CD1c-positive myeloid dendritic cell (primary cell): ENCODE results near the gene TNN.
"Not testable (repeated sequence)": the region's sequence is repeated elsewhere in the genome, so short reads cannot be mapped to it uniquely, and the experiment has no call there.

Experiments used
- DNase-seq: peaks from one replicate; pipeline ENCODE4 v3.0.0-alpha.2; 2016; ENCODE audit errors: extremely low spot score

The TNN gene

GRCh38 chr1:175067362-175068106 lies at the start of gene TNN:
TSS of gene TNN (plus strand) at chr1:175067833. CDS start at chr1:175077419, 9,586 bp downstream.
- DNase-seq, result no peak

GRCh38 chr1:175019524-175019923 lies 48.1 kb upstream of the TNN start:
- DNase-seq, result no peak

GRCh38 chr1:175023043-175023921 lies 44.4 kb upstream of the TNN start, which contains the start of gene MRPS14:
TSS of gene MRPS14 (minus strand) at chr1:175023425. CDS start at chr1:175023408, 17 bp downstream.
- peak; percentile 99 for DNase-seq

GRCh38 chr1:175023922-175024242 lies 43.8 kb upstream of the TNN start:
- not testable (repeated sequence) for DNase-seq

- no peak for DNase-seq
Observed at GRCh38 chr1:175024773-175025172, 42.9 kb upstream of the TNN start.

- no peak for DNase-seq
Observed at GRCh38 chr1:175033953-175034352, 33.7 kb upstream of the TNN start.

- no peak for DNase-seq
Observed at GRCh38 chr1:175034775-175035174, 32.9 kb upstream of the TNN start.

GRCh38 chr1:175035865-175036264 lies 31.8 kb upstream of the TNN start:
- no peak for DNase-seq

- DNase-seq, result no peak
Observed at GRCh38 chr1:175036476-175036875, 31.2 kb upstream of the TNN start.

- DNase-seq, result no peak
Observed at GRCh38 chr1:175037416-175037815, 30.2 kb upstream of the TNN start.

- no peak for DNase-seq
Observed at GRCh38 chr1:175040324-175040879, 27.2 kb upstream of the TNN start.

- DNase-seq, result no peak
Observed at GRCh38 chr1:175042650-175043049, 25.0 kb upstream of the TNN start.

GRCh38 chr1:175043824-175044223 lies 23.8 kb upstream of the TNN start:
- no peak for DNase-seq

- DNase-seq, result not testable (repeated sequence)
Observed at GRCh38 chr1:175044591-175044990, 23.0 kb upstream of the TNN start.

- no peak for DNase-seq
Observed at GRCh38 chr1:175045097-175045496, 22.5 kb upstream of the TNN start.

GRCh38 chr1:175045519-175045918 lies 22.1 kb upstream of the TNN start:
- DNase-seq, result no peak

GRCh38 chr1:175050992-175051391 lies 16.6 kb upstream of the TNN start:
- DNase-seq, result no peak

- DNase-seq, result no peak
Observed at GRCh38 chr1:175054736-175055135, 12.9 kb upstream of the TNN start.

GRCh38 chr1:175062339-175062738 lies 5.3 kb upstream of the TNN start:
- no peak for DNase-seq

- DNase-seq, result no peak
Observed at GRCh38 chr1:175062858-175063257, 4.8 kb upstream of the TNN start.

GRCh38 chr1:175070818-175071217 lies 3.2 kb downstream of the TNN start:
- no peak for DNase-seq

- no peak for DNase-seq
Observed at GRCh38 chr1:175071276-175071943, 3.8 kb downstream of the TNN start.
